GM19238 (cell line): ENCODE measurements around the gene PRKG1.
"Not testable (repeated sequence)": the region's sequence is repeated elsewhere in the genome, so short reads cannot be mapped to it uniquely, and the experiment has no call there.

Source experiments
- DNase-seq: peaks from one replicate; pipeline ENCODE4 v3.0.0; 2011; ENCODE audit warnings: low spot score; ENCODE audit not compliant: insufficient read length

The PRKG1 gene

DNA sequence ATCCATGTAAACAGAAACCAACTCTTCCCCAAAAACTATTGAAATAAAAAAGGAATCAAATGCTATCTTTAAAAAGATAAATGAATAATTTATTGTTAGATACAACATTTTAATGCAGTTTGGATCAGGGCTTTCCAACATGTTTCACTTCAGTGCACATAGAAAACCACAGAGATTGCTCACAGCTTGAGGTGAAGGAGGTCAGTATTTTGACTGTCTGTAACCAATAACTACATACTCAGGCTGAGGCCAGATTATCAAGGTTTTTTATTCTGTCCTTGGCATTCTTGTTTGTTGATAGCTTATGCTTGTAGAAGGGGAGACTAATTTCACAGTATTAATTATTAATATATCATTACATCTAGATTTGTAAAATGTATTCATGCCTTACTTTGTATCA is 195.5 kb downstream of the PRKG1 start:
- no peak for DNase-seq

- no peak for DNase-seq
These were observed 196.7 kb downstream of the PRKG1 start for GRCh38 chr10:51270936-51271530.

DNA sequence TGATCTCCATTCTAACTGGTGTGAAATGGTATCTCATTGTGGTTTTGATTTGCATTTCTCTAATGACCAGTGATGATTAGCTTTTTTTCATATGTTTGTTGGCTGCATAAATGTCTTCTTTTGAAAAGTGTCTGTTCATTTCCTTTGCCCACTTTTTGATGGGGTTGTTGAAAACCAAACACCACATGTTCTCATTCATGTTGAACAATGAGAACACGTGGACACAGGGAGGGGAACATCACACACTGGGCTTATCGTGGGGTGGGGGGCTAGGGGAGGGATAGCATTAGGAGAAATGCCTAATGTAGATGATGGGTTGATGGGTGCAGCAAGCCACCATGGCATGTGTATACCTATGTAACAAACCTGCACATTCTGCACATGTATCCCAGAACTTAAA is 197.8 kb downstream of the PRKG1 start:
- DNase-seq, result not testable (repeated sequence)

- DNase-seq, result no peak
These were observed 198.3 kb downstream of the PRKG1 start for GRCh38 chr10:51272555-51272954.

GRCh38 chr10:51273574-51273973 is 199.3 kb downstream of the PRKG1 start:
- DNase-seq, result no peak

DNA sequence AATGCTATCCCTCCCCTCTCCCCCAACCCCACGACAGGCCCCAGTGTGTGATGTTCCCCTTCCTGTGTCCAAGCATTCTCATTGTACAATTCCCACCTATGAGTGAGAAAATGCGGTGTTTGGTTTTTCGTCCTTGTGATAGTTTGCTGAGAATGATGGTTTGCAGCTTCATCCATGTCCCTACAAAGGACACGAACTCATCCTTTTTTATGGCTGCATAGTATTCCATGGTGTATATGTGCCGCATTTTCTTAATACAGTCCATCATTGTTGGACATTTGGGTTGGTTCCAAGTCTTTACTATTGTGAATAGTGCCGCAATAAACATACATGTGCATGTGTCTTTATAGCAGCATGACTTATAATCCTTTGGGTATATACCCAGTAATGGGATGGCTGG is 201.8 kb downstream of the PRKG1 start:
- DNase-seq, result not testable (repeated sequence)

GRCh38 chr10:51281387-51281786 is 207.1 kb downstream of the PRKG1 start:
- not testable (repeated sequence) for DNase-seq

GRCh38 chr10:51285601-51286000 is 211.3 kb downstream of the PRKG1 start:
- no peak for DNase-seq

- DNase-seq, result no peak
These were observed 214.2 kb downstream of the PRKG1 start for GRCh38 chr10:51288511-51288910.

- no peak for DNase-seq
These were observed 215.2 kb downstream of the PRKG1 start for GRCh38 chr10:51289519-51289918.

- no peak for DNase-seq
These were observed 217.7 kb downstream of the PRKG1 start for GRCh38 chr10:51291961-51292360.

GRCh38 chr10:51297438-51297837 is 223.2 kb downstream of the PRKG1 start:
- no peak for DNase-seq

GRCh38 chr10:51300617-51301304 is 226.5 kb downstream of the PRKG1 start:
- DNase-seq, result no peak

DNA sequence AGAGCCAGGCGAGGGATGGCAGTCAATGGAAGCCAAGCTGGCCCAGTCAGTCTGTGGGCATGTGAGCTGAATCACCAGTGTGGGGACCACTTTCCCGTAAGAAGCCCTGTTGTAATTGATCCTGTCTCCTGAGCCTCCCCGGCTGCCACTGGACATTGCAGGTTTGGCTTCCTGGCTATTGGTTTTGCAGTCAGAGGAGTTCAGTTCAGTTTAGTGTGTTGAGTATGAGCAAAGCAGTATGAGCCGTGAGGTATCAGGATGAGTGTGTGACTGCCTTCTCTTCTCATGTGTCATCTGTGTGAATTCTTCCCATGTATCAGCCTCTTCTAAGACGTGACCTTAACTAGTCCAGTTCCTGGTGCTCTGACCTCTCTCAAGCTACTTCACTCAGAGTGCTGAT is 227.4 kb downstream of the PRKG1 start:
- no peak for DNase-seq

DNA sequence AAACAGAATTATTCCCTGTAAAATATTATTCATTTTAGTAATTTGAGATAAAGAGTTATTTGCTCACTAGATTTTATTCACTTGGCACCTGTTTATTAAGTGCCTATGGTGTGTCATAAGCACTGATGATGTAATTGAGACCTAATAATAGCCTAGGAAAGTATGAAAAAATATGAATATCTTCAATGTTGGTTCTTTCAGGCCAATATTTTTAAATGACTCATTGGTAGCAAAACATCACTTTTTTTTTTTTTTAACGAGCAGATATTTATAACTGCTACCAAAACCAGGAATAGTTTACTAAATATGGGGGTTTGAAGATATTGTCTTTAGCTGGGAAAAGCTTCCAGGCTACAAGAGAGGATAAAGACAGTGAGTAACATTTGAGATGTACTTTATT is 228.0 kb downstream of the PRKG1 start:
- no peak for DNase-seq

- DNase-seq, result no peak
These were observed 233.8 kb downstream of the PRKG1 start for GRCh38 chr10:51308116-51308515.

- no peak for DNase-seq
These were observed 236.9 kb downstream of the PRKG1 start for GRCh38 chr10:51311228-51311627.

DNA sequence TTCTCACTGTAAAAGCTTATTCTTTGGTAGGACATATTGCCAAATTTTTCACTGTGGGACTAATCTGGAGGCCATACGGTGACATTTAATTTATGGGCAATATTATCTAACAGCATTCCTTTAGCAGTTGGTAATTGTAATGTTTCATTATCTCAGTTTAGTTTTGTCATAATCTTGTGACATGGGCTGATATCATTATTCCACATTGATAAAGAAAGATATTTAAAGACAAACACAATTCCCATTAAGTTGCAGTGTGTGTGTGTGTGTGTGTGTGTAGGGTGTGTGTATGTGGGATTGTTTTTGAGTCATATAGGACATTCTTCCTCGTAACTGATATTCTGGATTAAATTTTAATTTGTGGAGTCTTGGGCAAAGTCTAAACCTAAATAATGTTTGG is 238.5 kb downstream of the PRKG1 start:
- DNase-seq, result no peak

- no peak for DNase-seq
These were observed 239.0 kb downstream of the PRKG1 start for GRCh38 chr10:51313251-51313650.

DNA sequence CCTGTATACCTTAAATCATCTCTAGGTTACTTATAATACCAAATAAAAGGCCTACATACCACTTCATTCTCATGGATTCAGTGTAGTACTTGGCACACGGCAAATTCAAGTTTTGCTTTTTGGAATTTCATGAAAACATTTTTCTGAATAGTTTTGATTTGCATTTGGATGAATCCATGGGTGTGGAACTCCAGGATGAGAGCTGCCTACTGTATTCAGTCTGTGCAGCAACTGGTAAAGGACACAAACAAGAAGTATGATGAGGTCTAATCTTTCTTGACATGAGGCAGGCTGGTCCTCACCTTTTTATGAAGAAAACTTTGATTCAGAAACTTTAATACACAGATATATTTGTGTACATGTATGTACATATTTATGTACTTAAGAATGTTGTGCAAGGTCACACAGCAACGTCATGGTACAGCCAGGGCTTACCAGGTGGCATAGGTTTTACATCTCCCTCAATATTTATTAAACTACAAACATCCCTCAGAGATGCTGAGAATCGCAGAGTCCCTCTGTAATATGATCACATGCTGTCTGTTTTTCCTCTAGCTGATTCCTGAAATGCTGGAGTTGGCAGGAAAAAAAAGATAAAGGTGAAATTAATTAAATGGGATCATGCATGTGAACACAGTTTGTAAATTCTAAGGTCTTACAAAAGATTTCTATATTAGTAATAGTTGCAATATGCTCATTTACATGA is 239.6 kb downstream of the PRKG1 start:
- no peak for DNase-seq

GRCh38 chr10:51314481-51314880 is 240.2 kb downstream of the PRKG1 start:
- no peak for DNase-seq

DNA sequence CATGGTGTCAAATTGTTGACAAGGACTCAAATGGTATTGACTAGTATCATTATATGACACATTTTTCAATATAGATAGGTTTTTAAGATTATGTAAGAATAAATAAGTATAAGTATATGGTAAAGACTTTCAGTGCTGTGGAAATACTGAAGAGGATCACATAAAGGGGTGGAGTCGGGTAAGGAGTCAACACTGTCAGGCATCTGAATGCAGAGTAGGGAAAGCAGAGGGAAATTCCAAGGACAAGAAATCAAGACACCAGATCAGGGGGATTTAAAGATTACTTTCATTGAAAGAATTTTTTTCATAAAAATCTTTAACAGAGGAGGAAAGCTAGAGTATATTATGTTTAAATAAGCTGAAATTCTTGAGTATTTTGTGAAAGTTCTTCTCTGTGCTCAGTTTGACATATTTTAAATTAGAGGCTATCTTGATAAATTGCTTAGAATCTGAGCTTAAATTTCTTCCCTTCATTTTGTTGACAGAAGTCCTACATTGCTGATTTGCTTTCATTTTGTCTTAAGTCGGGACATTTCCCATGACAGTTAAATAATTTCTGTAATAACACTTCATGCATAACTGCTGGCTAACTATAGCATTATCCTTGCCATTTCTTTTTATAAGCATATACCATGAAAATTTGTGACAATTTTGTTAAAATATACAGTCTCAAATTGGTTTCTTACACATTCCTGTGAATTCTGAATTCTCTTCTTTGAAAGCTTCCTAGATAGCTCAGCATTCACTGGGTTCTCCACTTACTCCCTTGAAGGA is 244.3 kb downstream of the PRKG1 start:
- no peak for DNase-seq
